PC-9 (cell line): ENCODE data around the gene CFAP210. TPM values are rescaled to one million over a fixed set of nuclear protein-coding genes. Genes with fewer than 3 reads are reported as not detected.

Experiments used
- BruUV-seq: library from RNA; stranded (reverse); fragments of 400-500 nt; replicated peaks from 2 replicates; lab custom pipeline; 2021; lab: Mats Ljungman, UMichigan
- CTCF ChIA-PET: fragments of 300-600 bp; sonication (Branson Sonifier 250); formaldehyde crosslinking; loops from one replicate; lab custom pipeline; 2022; ENCODE audit warnings: antibody characterized with exemption; lab: Charles Lee
- POLR2A ChIA-PET: fragments of 300-600 bp; sonication (Branson Sonifier 250); formaldehyde crosslinking; loops from one replicate; lab custom pipeline; 2022; ENCODE audit warnings: antibody characterized with exemption; ENCODE audit not compliant: unreplicated experiment; lab: Charles Lee
- DNase-seq, 2 experiments: peaks; one replicate each; pipeline versions ENCODE4 v3.0.0 to v3.0.0-alpha.2; 2015 to 2022; ENCODE audit warnings: mixed read lengths in 1 of 2
- H2AFZ ChIP-seq: fragments of 200-600 bp; sonication (generic); 2 replicates; pipeline ENCODE4 v1.8.1; 2017; ENCODE audit warnings: antibody characterized with exemption
- H3F3A ChIP-seq: fragments of 200-600 bp; sonication (generic); 2 replicates; pipeline ENCODE4 v1.8.1; 2017; ENCODE audit warnings: antibody characterized with exemption, mild to moderate bottlenecking, low read depth; ENCODE audit not compliant: insufficient read depth
- H3K27ac ChIP-seq: fragments of 200-600 bp; sonication (generic); 2 replicates; pipeline ENCODE4 v1.6.1; 2016; ENCODE audit warnings: mixed run types
- H3K27me3 ChIP-seq: fragments of 200-600 bp; sonication (generic); 2 replicates; pipeline ENCODE4 v1.6.1; 2016; ENCODE audit warnings: low read depth, mixed run types; ENCODE audit not compliant: insufficient read depth
- H3K36me3 ChIP-seq: fragments of 200-600 bp; sonication (generic); 2 replicates; pipeline ENCODE4 v1.6.1; 2016; ENCODE audit warnings: low read depth, mixed run types
- H3K4me1 ChIP-seq: fragments of 200-600 bp; sonication (generic); replicated peaks from 2 replicates; pipeline ENCODE4 v1.6.1; 2016; ENCODE audit warnings: mixed run types; ENCODE audit not compliant: insufficient read depth
- H3K4me2 ChIP-seq: fragments of 200-600 bp; sonication (generic); 2 replicates; pipeline ENCODE4 v1.6.1; 2017; ENCODE audit warnings: mixed run types
- H3K4me3 ChIP-seq: fragments of 200-600 bp; sonication (generic); 2 replicates; pipeline ENCODE4 v1.6.1; 2016; ENCODE audit warnings: mixed run types
- H3K79me2 ChIP-seq: fragments of 200-600 bp; sonication (generic); 2 replicates; pipeline ENCODE4 v1.6.1; 2017; ENCODE audit warnings: low read depth, mixed run types
- H3K9me2 ChIP-seq: fragments of 200-600 bp; sonication (generic); 2 replicates; pipeline ENCODE4 v1.8.1; 2017; ENCODE audit warnings: mild to moderate bottlenecking; ENCODE audit not compliant: insufficient read depth
- H3K9me3 ChIP-seq: fragments of 200-600 bp; sonication (generic); 2 replicates; pipeline ENCODE4 v1.8.1; 2016; ENCODE audit warnings: low read depth; ENCODE audit not compliant: insufficient read depth
- H4K20me1 ChIP-seq: fragments of 200-600 bp; sonication (generic); 2 replicates; pipeline ENCODE4 v1.8.1; 2017; ENCODE audit not compliant: insufficient read depth
- EZH2 ChIP-seq: fragments of 200-600 bp; sonication (generic); IDR thresholded peaks from 2 replicates; pipeline ENCODE4 v1.8.0; 2017; ENCODE audit warnings: antibody characterized with exemption, low read depth
- intact Hi-C: fragments of 100-400 bp; cut with micrococcal nuclease; formaldehyde crosslinking; loops from one replicate; pipeline ENCODE4 v1.10.0; 2022; ENCODE audit not compliant: unreplicated experiment
- total RNA-seq: library from RNA; stranded (reverse); gene quantifications from 2 replicates; pipeline ENCODE4 v1.2.3, GENCODE V29; 2021
- TF ChIP-seq, protein P1 (sequence below): fragments of 200-600 bp; sonication (generic); conservative IDR thresholded peaks from 2 replicates; pipeline ENCODE4 v1.6.1; 2017; ENCODE audit warnings: mixed run types, antibody characterized with exemption, mild to moderate bottlenecking, moderate library complexity

The CFAP210 gene
- total RNA-seq, 1 experiment from 2014 or later: 0.96 TPM

DNA sequence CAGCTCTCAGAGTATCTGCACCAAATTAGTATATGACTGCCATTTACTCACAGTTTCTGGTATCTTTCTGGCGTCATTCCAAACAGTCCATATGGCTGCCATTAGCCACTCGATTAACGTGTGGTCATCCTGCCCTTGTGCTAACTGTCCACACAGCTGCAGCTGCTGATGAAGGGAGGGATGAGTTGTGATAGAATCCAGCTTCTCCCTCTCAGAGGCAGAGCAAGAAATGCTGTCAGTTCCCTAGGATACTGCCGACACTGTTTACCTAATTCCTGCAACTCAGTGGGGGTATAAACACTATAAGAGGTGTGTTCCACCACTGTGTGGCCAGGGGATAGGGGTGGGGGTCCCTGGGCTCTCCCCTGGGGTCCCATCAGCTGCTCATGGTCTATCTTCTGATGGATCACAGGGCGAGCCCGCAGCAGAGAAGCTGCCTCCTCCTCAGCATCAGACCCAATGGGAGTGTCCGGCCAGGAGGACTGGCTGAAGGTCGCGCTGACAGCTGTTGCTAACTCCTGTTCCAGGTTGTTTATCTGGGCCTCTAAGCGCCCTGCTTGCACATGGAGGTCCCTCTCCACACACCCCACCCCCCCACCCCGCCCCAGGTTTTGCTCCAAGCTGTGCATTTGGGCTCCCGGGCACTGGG, 22.2 kb upstream of the CFAP210 start:
- no peaks in the 10 kb centered on the region for H3K36me3 ChIP-seq
- no peaks in the 10 kb centered on the region for H3K9me3 ChIP-seq
- ChIA-PET POLR2A (no interaction called here), CTCF (no interaction called here)
- H2AFZ ChIP-seq: no peak overlapping the region
- H3K4me2 ChIP-seq: no peak overlapping the region
- H3K27me3 ChIP-seq: no peaks in the 10 kb centered on the region
- H3K4me1 ChIP-seq: no peaks in the 10 kb centered on the region
- no peak overlapping the region for H3K4me3 ChIP-seq
- no peak for DNase-seq
- intact Hi-C loops: no loop called here
- H4K20me1 ChIP-seq: no peaks in the 10 kb centered on the region
- H3K27ac ChIP-seq: no peak overlapping the region
- no peak for TF ChIP-seq EZH2
- TF ChIP-seq, protein P1, sequence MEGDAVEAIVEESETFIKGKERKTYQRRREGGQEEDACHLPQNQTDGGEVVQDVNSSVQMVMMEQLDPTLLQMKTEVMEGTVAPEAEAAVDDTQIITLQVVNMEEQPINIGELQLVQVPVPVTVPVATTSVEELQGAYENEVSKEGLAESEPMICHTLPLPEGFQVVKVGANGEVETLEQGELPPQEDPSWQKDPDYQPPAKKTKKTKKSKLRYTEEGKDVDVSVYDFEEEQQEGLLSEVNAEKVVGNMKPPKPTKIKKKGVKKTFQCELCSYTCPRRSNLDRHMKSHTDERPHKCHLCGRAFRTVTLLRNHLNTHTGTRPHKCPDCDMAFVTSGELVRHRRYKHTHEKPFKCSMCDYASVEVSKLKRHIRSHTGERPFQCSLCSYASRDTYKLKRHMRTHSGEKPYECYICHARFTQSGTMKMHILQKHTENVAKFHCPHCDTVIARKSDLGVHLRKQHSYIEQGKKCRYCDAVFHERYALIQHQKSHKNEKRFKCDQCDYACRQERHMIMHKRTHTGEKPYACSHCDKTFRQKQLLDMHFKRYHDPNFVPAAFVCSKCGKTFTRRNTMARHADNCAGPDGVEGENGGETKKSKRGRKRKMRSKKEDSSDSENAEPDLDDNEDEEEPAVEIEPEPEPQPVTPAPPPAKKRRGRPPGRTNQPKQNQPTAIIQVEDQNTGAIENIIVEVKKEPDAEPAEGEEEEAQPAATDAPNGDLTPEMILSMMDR: no peak
- no peaks in the 10 kb centered on the region for H3F3A ChIP-seq
- H3K79me2 ChIP-seq: no peaks in the 10 kb centered on the region
- H3K9me2 ChIP-seq: no peaks in the 10 kb centered on the region
- BruUV-seq: no TSS peak

DNA sequence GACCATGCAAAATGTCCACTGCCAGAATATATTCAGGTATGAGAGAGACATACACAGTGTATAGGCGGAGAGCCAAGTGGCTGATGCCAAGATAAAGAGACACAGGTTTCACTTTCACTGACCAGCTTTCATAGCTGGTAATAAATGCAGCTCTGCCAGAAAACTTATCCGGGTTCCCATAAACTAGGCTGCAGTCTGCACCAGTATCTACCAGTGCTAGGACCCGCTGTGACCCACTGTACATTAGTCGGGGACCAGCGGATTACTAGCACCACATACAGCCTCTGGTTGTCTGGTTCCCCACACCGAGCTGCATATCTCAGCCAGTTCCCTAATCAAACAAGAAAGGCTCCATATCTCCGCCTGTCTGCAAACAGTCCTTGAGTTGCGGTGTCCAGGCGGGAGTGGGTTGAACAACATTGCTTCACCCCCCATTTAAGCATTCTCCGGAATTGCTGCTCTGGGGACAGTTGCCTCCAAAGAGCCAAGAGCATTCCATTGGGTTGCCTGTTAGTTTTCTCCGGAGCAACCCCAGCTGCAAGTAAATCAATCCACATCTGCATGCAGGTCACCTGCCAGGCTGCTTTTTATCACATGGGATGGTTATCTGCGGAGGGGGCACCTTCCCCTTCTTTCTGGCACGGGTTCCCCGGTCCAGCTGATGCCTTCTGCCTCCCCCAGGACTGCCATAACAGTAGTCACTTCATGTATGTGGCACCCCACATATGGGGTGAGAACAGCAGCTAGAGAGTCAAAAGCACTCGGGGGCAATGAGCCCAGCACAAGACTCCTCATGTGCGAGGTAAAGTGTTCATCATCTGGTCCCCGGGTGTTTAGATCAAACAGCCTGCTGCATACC, 21.4 kb upstream of the CFAP210 start:
- BruUV-seq: no TSS peak
- Histone ChIP-seq H3K79me2 (no peaks in the 10 kb centered on the region), H3F3A (no peaks in the 10 kb centered on the region), H3K4me3 (no peak overlapping the region), H4K20me1 (no peaks in the 10 kb centered on the region), H3K36me3 (no peaks in the 10 kb centered on the region), H3K9me3 (no peaks in the 10 kb centered on the region), H2AFZ (no peak overlapping the region), H3K27me3 (no peaks in the 10 kb centered on the region), H3K4me1 (no peaks in the 10 kb centered on the region), H3K9me2 (no peaks in the 10 kb centered on the region), H3K27ac (no peak overlapping the region), H3K4me2 (no peak overlapping the region)
- no peak for DNase-seq
- intact Hi-C loops: no loop called here
- CTCF ChIA-PET: no interaction called here
- POLR2A ChIA-PET: interaction anchor here (0.6 kb wide), 1 partner anchor 11 kb away, joined by 3 read pairs; no protein-coding TSS in a partner anchor
- TF ChIP-seq, protein P1: no peak
- no peak for TF ChIP-seq EZH2

DNA sequence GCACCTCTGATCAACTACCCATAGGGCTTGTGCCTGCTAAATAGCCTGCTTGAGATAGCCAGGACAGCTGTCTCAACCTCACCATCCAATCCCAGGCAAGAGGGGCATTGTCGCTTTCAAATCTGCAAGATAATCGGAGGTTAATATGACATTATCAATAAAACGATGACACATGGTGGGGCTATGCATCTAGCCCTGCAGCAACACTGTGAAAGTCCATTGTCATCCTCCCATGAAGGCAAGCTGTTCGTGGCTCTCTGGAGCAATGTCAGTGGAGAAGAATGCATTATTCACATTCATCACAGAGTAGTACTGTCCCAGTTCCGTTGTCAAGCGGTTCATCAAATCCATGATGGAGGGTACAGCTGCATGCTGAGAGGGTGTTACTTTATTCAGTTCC, 20.5 kb upstream of the CFAP210 start:
- H3F3A ChIP-seq: no peaks in the 10 kb centered on the region
- no peaks in the 10 kb centered on the region for H4K20me1 ChIP-seq
- no peaks in the 10 kb centered on the region for H3K36me3 ChIP-seq
- no TSS peak for BruUV-seq
- no peaks in the 10 kb centered on the region for H3K9me2 ChIP-seq
- TF ChIP-seq EZH2: no peak
- TF ChIP-seq, protein P1: no peak
- ChIA-PET CTCF (no interaction called here), POLR2A (no interaction called here)
- H3K4me2 ChIP-seq: no peak overlapping the region
- no peaks in the 10 kb centered on the region for H3K4me1 ChIP-seq
- H3K27me3 ChIP-seq: no peaks in the 10 kb centered on the region
- H3K4me3 ChIP-seq: no peak overlapping the region
- DNase-seq: no peak
- no peaks in the 10 kb centered on the region for H3K9me3 ChIP-seq
- intact Hi-C loops: no loop called here
- H3K79me2 ChIP-seq: no peaks in the 10 kb centered on the region
- no peak overlapping the region for H3K27ac ChIP-seq
- H2AFZ ChIP-seq: no peak overlapping the region
